ENCODE measurements around the gene AKR1B1.

DNA sequence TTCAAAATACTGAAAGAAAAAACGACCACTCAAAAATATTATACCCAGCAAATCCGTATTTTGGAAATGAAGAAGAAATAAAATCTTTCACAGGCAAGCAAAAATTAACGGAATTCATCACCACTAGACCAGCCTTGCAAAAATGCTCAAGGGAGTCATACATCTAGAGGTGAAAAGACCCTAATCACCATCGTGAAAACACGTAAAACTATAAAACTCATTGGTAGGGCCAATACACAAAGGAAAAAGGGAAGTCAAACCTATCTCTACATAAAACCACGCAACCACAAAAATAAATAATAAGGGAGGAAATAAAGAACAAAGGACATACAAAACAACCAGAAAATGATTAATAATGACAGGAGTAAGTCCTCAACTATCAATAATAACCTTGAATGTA, 6.6 kb upstream of the AKR1B1 start:
- TF ChIP-seq, protein P1, sequence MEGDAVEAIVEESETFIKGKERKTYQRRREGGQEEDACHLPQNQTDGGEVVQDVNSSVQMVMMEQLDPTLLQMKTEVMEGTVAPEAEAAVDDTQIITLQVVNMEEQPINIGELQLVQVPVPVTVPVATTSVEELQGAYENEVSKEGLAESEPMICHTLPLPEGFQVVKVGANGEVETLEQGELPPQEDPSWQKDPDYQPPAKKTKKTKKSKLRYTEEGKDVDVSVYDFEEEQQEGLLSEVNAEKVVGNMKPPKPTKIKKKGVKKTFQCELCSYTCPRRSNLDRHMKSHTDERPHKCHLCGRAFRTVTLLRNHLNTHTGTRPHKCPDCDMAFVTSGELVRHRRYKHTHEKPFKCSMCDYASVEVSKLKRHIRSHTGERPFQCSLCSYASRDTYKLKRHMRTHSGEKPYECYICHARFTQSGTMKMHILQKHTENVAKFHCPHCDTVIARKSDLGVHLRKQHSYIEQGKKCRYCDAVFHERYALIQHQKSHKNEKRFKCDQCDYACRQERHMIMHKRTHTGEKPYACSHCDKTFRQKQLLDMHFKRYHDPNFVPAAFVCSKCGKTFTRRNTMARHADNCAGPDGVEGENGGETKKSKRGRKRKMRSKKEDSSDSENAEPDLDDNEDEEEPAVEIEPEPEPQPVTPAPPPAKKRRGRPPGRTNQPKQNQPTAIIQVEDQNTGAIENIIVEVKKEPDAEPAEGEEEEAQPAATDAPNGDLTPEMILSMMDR (IDR thresholded peaks at IDR 0.05), result no peak
- no peak for TF ChIP-seq POLR2A (IDR thresholded peaks at IDR 0.05)

Data from esophagus squamous epithelium (tissue), 4 donors.